Measurements from ENCODE around the gene RASAL2.

GRCh38 chr1:178122283-178122682 lies 28.4 kb downstream of the RASAL2 start:
- TF ChIP-seq CTCF (IDR thresholded peaks at IDR 0.05; ENCODE audit: insufficient read depth, low read length, poor library complexity, severe bottlenecking) (no peak), EZH2phosphoT487 (conservative IDR thresholded peaks at IDR 0.05; ENCODE audit: low read length) (no peak)
